Measurements from ENCODE around the gene MGAT4B. TPM values are rescaled to one million over a fixed set of nuclear protein-coding genes. Genes with fewer than 3 reads are reported as not detected.
A peak's percentile ranks its signal among the peaks of the same experiment; 100 is the strongest.

The MGAT4B gene
- total and polyA plus RNA-seq, 2 of the 13 experiments (the other 11 are each of a cell fraction or from before 2014, with no cell fraction given) = 93.5 to 130 TPM

DNA sequence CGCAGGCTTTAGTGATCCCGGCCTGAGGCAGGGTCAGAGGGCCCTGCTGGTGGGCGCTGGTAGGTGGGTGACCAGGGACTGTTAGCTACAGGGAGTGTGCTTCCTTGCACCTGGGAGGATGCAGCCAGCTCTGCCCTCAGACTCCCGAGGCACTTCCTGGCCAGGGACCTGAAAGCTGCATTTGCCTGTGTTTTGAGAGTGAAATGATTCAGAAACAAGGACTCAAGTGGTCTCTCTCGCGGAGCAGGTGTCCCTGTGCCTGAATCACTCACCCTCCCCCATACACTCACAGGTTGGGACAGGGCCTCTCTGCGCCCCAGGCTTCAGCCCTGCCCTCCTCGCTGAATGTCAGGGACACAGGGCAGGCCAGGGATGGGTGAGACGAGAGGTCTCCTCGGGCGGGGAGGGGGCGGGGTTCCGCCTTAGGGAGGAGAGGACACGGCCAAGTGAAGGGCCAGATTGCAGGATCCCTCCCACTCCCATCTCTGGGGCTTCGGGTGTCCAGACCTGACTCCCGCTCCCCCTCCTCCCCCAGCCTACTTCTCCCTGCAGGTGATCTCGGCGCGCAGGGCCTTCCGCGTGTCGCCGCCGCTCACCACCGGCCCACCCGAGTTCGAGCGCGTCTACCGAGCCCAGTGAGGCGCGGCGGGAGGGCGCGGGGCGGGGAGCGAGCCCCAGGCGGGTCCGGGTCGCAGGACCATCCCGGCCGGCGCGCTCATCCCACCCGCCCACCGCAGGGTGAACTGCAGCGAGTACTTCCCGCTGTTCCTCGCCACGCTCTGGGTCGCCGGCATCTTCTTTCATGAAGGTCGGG is 11.4 kb downstream of the MGAT4B start (continued):
- TF ChIP-seq, protein P1, sequence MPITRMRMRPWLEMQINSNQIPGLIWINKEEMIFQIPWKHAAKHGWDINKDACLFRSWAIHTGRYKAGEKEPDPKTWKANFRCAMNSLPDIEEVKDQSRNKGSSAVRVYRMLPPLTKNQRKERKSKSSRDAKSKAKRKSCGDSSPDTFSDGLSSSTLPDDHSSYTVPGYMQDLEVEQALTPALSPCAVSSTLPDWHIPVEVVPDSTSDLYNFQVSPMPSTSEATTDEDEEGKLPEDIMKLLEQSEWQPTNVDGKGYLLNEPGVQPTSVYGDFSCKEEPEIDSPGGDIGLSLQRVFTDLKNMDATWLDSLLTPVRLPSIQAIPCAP (CRISPR knock-in tag; IDR thresholded peaks at IDR 0.05; ENCODE audit: low read depth) = no peak
- peak; percentile 72; the same call in 1 of the 2 replicates for TF ChIP-seq ZNF468 (CRISPR knock-in tag; IDR thresholded peaks at IDR 0.05)
- no peak for TF ChIP-seq ZNF616 (CRISPR knock-in tag; IDR thresholded peaks at IDR 0.05; ENCODE audit: low read depth)
- no peak for TF ChIP-seq IKZF4 (CRISPR knock-in tag; IDR thresholded peaks at IDR 0.05; ENCODE audit: borderline replicate concordance, low read depth, not compliant biosample characterization)
- TF ChIP-seq, protein P2, sequence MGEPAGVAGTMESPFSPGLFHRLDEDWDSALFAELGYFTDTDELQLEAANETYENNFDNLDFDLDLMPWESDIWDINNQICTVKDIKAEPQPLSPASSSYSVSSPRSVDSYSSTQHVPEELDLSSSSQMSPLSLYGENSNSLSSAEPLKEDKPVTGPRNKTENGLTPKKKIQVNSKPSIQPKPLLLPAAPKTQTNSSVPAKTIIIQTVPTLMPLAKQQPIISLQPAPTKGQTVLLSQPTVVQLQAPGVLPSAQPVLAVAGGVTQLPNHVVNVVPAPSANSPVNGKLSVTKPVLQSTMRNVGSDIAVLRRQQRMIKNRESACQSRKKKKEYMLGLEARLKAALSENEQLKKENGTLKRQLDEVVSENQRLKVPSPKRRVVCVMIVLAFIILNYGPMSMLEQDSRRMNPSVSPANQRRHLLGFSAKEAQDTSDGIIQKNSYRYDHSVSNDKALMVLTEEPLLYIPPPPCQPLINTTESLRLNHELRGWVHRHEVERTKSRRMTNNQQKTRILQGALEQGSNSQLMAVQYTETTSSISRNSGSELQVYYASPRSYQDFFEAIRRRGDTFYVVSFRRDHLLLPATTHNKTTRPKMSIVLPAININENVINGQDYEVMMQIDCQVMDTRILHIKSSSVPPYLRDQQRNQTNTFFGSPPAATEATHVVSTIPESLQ (CRISPR knock-in tag; conservative IDR thresholded peaks at IDR 0.05) = no peak
- no peak; the same call in 1 of the 2 replicates for TF ChIP-seq ZFX (CRISPR knock-in tag; IDR thresholded peaks at IDR 0.05; ENCODE audit: low read depth)
- TF ChIP-seq, protein P3, sequence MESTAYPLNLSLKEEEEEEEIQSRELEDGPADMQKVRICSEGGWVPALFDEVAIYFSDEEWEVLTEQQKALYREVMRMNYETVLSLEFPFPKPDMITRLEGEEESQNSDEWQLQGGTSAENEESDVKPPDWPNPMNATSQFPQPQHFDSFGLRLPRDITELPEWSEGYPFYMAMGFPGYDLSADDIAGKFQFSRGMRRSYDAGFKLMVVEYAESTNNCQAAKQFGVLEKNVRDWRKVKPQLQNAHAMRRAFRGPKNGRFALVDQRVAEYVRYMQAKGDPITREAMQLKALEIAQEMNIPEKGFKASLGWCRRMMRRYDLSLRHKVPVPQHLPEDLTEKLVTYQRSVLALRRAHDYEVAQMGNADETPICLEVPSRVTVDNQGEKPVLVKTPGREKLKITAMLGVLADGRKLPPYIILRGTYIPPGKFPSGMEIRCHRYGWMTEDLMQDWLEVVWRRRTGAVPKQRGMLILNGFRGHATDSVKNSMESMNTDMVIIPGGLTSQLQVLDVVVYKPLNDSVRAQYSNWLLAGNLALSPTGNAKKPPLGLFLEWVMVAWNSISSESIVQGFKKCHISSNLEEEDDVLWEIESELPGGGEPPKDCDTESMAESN (CRISPR knock-in tag; conservative IDR thresholded peaks at IDR 0.05) = 0 out of 2 replicates have a peak, but pooled peaks have one; percentile 25
- TF ChIP-seq, protein P4, sequence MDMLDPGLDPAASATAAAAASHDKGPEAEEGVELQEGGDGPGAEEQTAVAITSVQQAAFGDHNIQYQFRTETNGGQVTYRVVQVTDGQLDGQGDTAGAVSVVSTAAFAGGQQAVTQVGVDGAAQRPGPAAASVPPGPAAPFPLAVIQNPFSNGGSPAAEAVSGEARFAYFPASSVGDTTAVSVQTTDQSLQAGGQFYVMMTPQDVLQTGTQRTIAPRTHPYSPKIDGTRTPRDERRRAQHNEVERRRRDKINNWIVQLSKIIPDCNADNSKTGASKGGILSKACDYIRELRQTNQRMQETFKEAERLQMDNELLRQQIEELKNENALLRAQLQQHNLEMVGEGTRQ (IDR thresholded peaks at IDR 0.05; ENCODE audit: low read depth, low read length) = no peak
- TF ChIP-seq, protein P4 (CRISPR knock-in tag; IDR thresholded peaks at IDR 0.05; ENCODE audit: borderline replicate concordance) = no peak
- TF ChIP-seq, protein P5, sequence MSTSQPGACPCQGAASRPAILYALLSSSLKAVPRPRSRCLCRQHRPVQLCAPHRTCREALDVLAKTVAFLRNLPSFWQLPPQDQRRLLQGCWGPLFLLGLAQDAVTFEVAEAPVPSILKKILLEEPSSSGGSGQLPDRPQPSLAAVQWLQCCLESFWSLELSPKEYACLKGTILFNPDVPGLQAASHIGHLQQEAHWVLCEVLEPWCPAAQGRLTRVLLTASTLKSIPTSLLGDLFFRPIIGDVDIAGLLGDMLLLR (CRISPR knock-in tag; IDR thresholded peaks at IDR 0.05) = 0 out of 2 replicates have a peak, but pooled peaks have one; percentile 68
- TF ChIP-seq, protein P6, sequence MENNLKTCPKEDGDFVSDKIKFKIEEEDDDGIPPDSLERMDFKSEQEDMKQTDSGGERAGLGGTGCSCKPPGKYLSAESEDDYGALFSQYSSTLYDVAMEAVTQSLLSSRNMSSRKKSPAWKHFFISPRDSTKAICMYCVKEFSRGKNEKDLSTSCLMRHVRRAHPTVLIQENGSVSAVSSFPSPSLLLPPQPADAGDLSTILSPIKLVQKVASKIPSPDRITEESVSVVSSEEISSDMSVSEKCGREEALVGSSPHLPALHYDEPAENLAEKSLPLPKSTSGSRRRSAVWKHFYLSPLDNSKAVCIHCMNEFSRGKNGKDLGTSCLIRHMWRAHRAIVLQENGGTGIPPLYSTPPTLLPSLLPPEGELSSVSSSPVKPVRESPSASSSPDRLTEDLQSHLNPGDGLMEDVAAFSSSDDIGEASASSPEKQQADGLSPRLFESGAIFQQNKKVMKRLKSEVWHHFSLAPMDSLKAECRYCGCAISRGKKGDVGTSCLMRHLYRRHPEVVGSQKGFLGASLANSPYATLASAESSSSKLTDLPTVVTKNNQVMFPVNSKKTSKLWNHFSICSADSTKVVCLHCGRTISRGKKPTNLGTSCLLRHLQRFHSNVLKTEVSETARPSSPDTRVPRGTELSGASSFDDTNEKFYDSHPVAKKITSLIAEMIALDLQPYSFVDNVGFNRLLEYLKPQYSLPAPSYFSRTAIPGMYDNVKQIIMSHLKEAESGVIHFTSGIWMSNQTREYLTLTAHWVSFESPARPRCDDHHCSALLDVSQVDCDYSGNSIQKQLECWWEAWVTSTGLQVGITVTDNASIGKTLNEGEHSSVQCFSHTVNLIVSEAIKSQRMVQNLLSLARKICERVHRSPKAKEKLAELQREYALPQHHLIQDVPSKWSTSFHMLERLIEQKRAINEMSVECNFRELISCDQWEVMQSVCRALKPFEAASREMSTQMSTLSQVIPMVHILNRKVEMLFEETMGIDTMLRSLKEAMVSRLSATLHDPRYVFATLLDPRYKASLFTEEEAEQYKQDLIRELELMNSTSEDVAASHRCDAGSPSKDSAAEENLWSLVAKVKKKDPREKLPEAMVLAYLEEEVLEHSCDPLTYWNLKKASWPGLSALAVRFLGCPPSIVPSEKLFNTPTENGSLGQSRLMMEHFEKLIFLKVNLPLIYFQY (CRISPR knock-in tag; IDR thresholded peaks at IDR 0.05; ENCODE audit: borderline replicate concordance) = no peak
- TF ChIP-seq SALL1 (CRISPR knock-in tag; IDR thresholded peaks at IDR 0.05) = no peak; the same call in 1 of the 2 replicates
- no peak for TF ChIP-seq GZF1 (CRISPR knock-in tag; IDR thresholded peaks at IDR 0.05)
- TF ChIP-seq ZNF607 (CRISPR knock-in tag; IDR thresholded peaks at IDR 0.05; ENCODE audit: borderline replicate concordance) = no peak
- TF ChIP-seq CHD4 (IDR thresholded peaks at IDR 0.05; ENCODE audit: borderline replicate concordance, low read length) = no peak
- TF ChIP-seq HHEX (CRISPR knock-in tag; IDR thresholded peaks at IDR 0.05) = no peak

Measured in HepG2 (cell line).